ENCODE results near the gene CTPS2. TPM values are rescaled to one million over a fixed set of nuclear protein-coding genes. Genes with fewer than 3 reads are reported as not detected.
"Not testable (repeated sequence)": the region's sequence is repeated elsewhere in the genome, so short reads cannot be mapped to it uniquely, and the experiment has no call there.

The CTPS2 gene
- total RNA-seq, 6 donors from 2014 or later = 5.1 to 30.1 (median 10.7) TPM

DNA sequence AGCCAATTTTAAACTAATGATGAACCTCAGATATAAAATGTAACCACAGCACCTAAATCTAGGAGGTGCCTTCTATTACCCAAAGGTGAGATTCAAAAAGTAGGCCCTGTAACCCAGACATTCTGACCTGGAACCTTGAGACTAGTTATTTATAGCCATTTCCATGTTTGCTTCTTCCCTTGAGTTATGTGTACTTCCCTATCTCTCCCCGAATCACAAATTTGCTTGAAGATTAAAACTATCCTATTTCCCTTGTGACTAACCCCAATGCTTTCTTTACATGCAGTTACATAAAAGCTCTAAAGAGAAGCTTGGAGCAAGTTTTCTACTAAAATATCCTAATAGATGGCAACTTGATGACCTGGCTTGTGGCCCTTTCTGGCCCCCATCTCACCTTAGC lies 95.1 kb downstream of the CTPS2 start:
- peaks cover 0 to 10% (median 2%) of the 10 kb centered on the region in 4 donors for H3K36me3 ChIP-seq
- no peak overlapping the region for H3K27ac ChIP-seq
- no peak overlapping the region for H3K4me3 ChIP-seq
- DNase-seq (no peak), ATAC-seq (ENCODE audit: low FRiP score in 2 of 2) (no peak)
- H3K9me3 ChIP-seq = no peaks in the 10 kb centered on the region
- H3K27me3 ChIP-seq = no peaks in the 10 kb centered on the region
- no peaks in the 10 kb centered on the region for H3K4me1 ChIP-seq
- WGBS, 2 donors = 93% methylated on average over 1 of the region's 1 CpG
- TF ChIP-seq EP300 (IDR thresholded peaks at IDR 0.05) (no peak), POLR2A (IDR thresholded peaks at IDR 0.05) (no peak)
- TF ChIP-seq, protein P1, sequence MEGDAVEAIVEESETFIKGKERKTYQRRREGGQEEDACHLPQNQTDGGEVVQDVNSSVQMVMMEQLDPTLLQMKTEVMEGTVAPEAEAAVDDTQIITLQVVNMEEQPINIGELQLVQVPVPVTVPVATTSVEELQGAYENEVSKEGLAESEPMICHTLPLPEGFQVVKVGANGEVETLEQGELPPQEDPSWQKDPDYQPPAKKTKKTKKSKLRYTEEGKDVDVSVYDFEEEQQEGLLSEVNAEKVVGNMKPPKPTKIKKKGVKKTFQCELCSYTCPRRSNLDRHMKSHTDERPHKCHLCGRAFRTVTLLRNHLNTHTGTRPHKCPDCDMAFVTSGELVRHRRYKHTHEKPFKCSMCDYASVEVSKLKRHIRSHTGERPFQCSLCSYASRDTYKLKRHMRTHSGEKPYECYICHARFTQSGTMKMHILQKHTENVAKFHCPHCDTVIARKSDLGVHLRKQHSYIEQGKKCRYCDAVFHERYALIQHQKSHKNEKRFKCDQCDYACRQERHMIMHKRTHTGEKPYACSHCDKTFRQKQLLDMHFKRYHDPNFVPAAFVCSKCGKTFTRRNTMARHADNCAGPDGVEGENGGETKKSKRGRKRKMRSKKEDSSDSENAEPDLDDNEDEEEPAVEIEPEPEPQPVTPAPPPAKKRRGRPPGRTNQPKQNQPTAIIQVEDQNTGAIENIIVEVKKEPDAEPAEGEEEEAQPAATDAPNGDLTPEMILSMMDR (IDR thresholded peaks at IDR 0.05) = no peak

DNA sequence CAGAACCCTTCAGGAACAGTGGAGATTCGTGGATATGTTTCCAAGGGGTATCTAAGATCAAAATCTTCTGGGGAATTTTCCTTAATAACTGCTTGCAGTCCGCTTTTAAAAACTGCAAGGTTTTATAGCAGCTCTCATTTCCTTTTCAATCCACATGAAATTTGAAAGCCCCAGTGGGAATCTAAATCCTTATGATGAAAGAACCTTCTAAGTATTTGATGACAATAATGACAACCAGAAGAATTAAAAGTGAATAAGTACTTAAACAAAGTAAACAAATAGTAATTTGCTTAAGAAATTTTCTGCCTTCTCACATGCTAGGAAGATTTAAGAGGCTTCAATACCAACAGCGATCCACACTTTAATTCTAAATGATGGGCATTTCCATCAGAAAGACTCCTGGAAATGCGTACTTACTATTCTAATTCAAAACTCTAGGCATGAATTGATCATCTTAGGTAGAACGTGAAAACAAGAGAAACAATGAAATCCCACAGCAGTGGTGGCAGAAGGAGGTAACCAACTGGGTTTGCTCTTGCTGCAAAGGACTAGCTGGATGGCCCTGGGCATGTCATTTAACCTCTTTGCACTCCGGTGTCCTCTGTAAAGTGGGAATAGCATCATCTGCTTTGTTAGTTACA lies 100.1 kb downstream of the CTPS2 start:
- DNase-seq = no peak
- no peaks in the 10 kb centered on the region for H3K27me3 ChIP-seq
- peaks cover 0 to 10% (median 2%) of the 10 kb centered on the region in 4 donors for H3K36me3 ChIP-seq
- TF ChIP-seq POLR2AphosphoS5 (IDR thresholded peaks at IDR 0.05) (no peak), EP300 (IDR thresholded peaks at IDR 0.05) (no peak), POLR2A (IDR thresholded peaks at IDR 0.05) (no peak)
- TF ChIP-seq, protein P1 (IDR thresholded peaks at IDR 0.05) = no peak
- ATAC-seq (ENCODE audit: low FRiP score in 2 of 2) = no peak
- no peaks in the 10 kb centered on the region for H3K4me1 ChIP-seq
- 61 to 80% methylated on average over 6 of the region's 6 CpGs for WGBS, 2 donors
- H3K4me3 ChIP-seq = no peak overlapping the region
- no peaks in the 10 kb centered on the region for H3K9me3 ChIP-seq
- H3K27ac ChIP-seq = no peak overlapping the region

- H3K4me1 ChIP-seq; H3K36me3 ChIP-seq; H3K27ac ChIP-seq; ATAC-seq (ENCODE audit: low FRiP score in 2 of 2); H3K9me3 ChIP-seq; H3K4me3 ChIP-seq; DNase-seq; H3K27me3 ChIP-seq: not testable (repeated sequence)
- 81 to 83% methylated on average over 1 to 3 of the region's 3 CpGs for WGBS, 2 donors
Observed at GRCh38 chrX:16610654-16611053, 101.8 kb downstream of the CTPS2 start.

DNA sequence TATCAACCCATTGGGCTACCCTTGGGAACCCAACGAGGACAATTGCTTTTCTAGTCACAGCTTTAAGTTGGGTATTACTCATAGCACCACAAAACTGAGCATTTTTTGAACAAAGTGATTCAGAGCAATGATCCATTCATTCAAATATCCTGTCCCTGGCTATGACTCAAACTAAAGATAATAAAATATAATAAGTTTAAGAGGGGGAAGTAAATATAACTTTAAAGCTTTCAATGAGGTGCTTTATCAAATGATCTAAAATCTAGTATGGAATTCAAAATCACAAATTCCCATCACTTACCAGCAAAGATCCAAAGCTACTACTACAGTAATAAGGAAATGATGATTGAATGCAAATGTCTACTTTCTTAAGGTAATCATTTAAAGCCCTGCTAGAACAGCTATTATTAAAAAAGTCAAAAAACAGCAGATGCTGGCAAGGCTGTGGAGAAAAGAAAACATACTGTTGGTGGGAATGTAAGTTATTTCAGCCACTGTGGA lies 102.3 kb downstream of the CTPS2 start:
- TF ChIP-seq EP300 (IDR thresholded peaks at IDR 0.05) (no peak), POLR2A (IDR thresholded peaks at IDR 0.05) (no peak), POLR2AphosphoS5 (IDR thresholded peaks at IDR 0.05) (no peak)
- TF ChIP-seq, protein P1 (IDR thresholded peaks at IDR 0.05) = no peak
- H3K4me3 ChIP-seq = no peak overlapping the region
- no peak for DNase-seq
- 80 to 90% methylated on average over 1 of the region's 1 CpG for WGBS, 2 donors
- ATAC-seq (ENCODE audit: low FRiP score in 2 of 2) = no peak
- H3K27me3 ChIP-seq = no peaks in the 10 kb centered on the region
- H3K9me3 ChIP-seq = no peaks in the 10 kb centered on the region
- H3K4me1 ChIP-seq = no peaks in the 10 kb centered on the region
- no peak overlapping the region for H3K27ac ChIP-seq
- H3K36me3 ChIP-seq = peaks cover 0 to 4% (median 0%) of the 10 kb centered on the region in 4 donors

GRCh38 chrX:16606142-16606720 lies 106.2 kb downstream of the CTPS2 start:
- Histone ChIP-seq H3K27me3 (no peaks in the 10 kb centered on the region), H3K4me3 (no peak overlapping the region), H3K4me1 (peaks cover 0 to 4% (median 0%) of the 10 kb centered on the region in 4 donors), H3K36me3 (no peaks in the 10 kb centered on the region), H3K27ac (no peak overlapping the region), H3K9me3 (no peaks in the 10 kb centered on the region)
- no peak for TF ChIP-seq POLR2AphosphoS5 (IDR thresholded peaks at IDR 0.05)
- TF ChIP-seq POLR2A (IDR thresholded peaks at IDR 0.05) = no peak
- DNase-seq (no peak), ATAC-seq (ENCODE audit: low FRiP score in 2 of 2) (no peak)
- WGBS, 2 donors = 83% methylated on average over 4 of the region's 4 CpGs

DNA sequence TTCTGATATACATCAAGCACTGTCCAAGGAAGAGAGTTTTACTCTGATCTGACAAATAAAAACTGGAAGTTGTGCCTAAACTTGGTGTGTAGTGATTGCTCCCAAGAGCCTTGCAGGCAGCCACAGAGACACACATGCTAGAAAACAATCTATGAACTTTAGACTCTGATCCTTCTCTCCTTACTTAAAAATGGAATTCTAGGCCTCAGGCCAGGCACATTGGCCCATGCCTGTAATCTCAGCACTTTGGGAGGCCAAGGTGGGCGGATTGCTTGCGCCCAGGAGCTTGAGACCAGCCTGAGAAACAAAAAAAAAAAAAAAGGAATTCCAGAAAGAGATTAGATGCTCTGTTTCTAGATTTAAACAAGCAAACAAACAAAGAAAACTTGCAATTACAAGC lies 108.1 kb downstream of the CTPS2 start:
- Histone ChIP-seq H3K36me3 (no peaks in the 10 kb centered on the region), H3K27ac (no peak overlapping the region), H3K4me1 (peaks cover 0 to 4% (median 0%) of the 10 kb centered on the region in 4 donors), H3K4me3 (no peak overlapping the region), H3K27me3 (no peaks in the 10 kb centered on the region), H3K9me3 (no peaks in the 10 kb centered on the region)
- no peak for TF ChIP-seq POLR2A (IDR thresholded peaks at IDR 0.05)
- no peak for TF ChIP-seq POLR2AphosphoS5 (IDR thresholded peaks at IDR 0.05)
- TF ChIP-seq, protein P1 (IDR thresholded peaks at IDR 0.05) = no peak
- 86 to 88% methylated on average over 2 of the region's 2 CpGs for WGBS, 2 donors
- no peak for DNase-seq
- no peak for ATAC-seq (ENCODE audit: low FRiP score in 2 of 2)

Measured in upper lobe of left lung (tissue), 6 donors.